ENCODE results near the gene BRINP1. TPM values are rescaled to one million over a fixed set of nuclear protein-coding genes. Genes with fewer than 3 reads are reported as not detected.

BRINP1 gene
- 20.0 and 23.7 TPM in 2 replicates for total RNA-seq

DNA sequence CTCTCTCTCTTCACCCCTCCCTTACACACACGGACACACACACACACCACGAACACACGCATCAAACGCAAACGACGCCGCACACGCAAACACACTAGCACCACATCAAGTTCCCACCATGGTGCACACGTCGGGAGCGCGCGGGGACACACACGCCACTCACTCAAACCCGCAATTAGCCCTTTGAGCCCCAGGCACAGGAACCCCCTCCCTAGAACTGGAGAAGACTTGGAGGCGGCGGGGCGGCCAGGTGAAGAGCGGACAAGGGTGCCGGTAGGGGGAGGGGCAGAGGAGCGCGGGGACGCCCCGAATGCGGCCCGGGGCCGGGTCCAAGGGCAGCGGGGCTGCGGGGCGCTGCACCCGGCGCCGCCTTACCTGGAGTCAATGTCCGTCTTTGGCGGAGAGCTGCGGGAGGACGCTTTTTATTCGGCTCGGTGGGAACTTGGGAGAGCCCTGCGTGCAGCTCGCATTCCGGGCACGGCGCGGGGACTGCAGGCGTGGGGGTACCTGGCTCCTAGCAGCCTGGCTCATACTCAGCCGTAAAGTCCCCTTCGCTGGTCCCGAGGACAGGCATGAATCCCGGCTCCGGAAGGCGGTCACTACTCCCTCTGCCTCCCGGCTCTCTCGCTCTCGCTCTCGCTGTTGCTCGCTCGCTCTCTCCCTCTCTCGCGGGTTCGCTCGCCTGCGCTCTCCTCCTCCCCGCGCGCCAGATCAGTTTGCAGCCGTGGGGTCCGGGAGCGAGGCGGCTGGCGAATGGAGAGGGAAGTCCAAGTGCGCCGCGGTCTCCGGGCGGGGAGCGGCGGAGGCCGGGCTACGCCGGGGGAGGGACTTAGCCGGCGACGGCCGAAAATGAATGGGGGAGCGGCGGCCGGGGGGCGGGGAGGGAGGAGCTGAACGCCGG, at the start of gene BRINP1:
BRINP1 (minus strand) TSS at position 755 of the 901 bp plus-strand sequence. CDS start 56,080 bp downstream, outside the sequence.

